Posterior vena cava (tissue), 2 donors: ENCODE results near the gene ACR. TPM values are rescaled to one million over a fixed set of nuclear protein-coding genes. Genes with fewer than 3 reads are reported as not detected.
A peak's percentile ranks its signal among the peaks of the same experiment; 100 is the strongest.

Experiments used
- DNase-seq: peaks from one replicate; pipeline ENCODE4 v3.0.0-alpha.2; 2020; ENCODE audit warnings: low spot score
- intact Hi-C, 2 donors: fragments of 100-400 bp; cut with DNase I; formaldehyde crosslinking; loops; one replicate each; pipeline versions ENCODE4 v1.14.1 to v1.14.2; 2022 to 2023
- total RNA-seq, 2 donors: library from RNA; stranded (reverse); fragmentation: NEBNext Ultra II Directional; extraction: Animal tissue kit (Norgen Biotek cat#: 25700); gene quantifications; one replicate each; pipeline ENCODE4 v1.2.1, GENCODE V29; 2021
- donor health status: DM: yes; HTN: yes; CAD: no.
- donor health status: DM: yes; HTN: yes; CAD: no.

ACR gene
- total RNA-seq, 2 donors from 2014 or later = 0.65 to 2.6 TPM

GRCh38 chr22:50701428-50702154, 36.4 kb upstream of the ACR start:
- intact Hi-C loops = no loop called here
- DNase-seq = peak; percentile 14

- DNase-seq = peak; percentile 68
- intact Hi-C loops = no loop called here
These were observed 35.7 kb upstream of the ACR start for GRCh38 chr22:50702261-50702671.

- DNase-seq = peak; percentile 70
These were observed 34.9 kb upstream of the ACR start for GRCh38 chr22:50702821-50703725.

GRCh38 chr22:50703726-50704509, 34.1 kb upstream of the ACR start:
- intact Hi-C loops = no loop called here
- peak; percentile 73 for DNase-seq

More at GRCh38 chr22:50702821-50703725, 34.9 kb upstream of the ACR start:
- intact Hi-C loops = no loop called here

GRCh38 chr22:50704510-50705218, 33.3 kb upstream of the ACR start:
- intact Hi-C loops = no loop called here

GRCh38 chr22:50705219-50705691, 32.7 kb upstream of the ACR start:
- intact Hi-C loops = no loop called here
- peak; percentile 79 for DNase-seq

More at GRCh38 chr22:50704510-50705218, 33.3 kb upstream of the ACR start:
- DNase-seq = peak; percentile 81

GRCh38 chr22:50705851-50706351, 32.1 kb upstream of the ACR start:
- peak; percentile 73 for DNase-seq
- intact Hi-C loops = no loop called here

GRCh38 chr22:50706481-50707125, 31.4 kb upstream of the ACR start:
- DNase-seq = peak; percentile 73
- intact Hi-C loops = no loop called here

- DNase-seq = no peak
- intact Hi-C loops = loop anchor here in 1 of 2 donors (2.0 kb wide), 1 partner anchor 40 kb away; no protein-coding TSS in a partner anchor
These were observed 29.5 kb upstream of the ACR start for GRCh38 chr22:50708474-50708873.

- intact Hi-C loops = loop anchor here in 1 of 2 donors (2.0 kb wide), 1 partner anchor 40 kb away; no protein-coding TSS in a partner anchor
- DNase-seq = peak; percentile 23
These were observed 29.0 kb upstream of the ACR start for GRCh38 chr22:50708996-50709395.

- DNase-seq = peak; percentile 60
- intact Hi-C loops = loop anchor here in 1 of 2 donors (1.0 kb wide), 1 partner anchor 16 kb away; no protein-coding TSS in a partner anchor
These were observed 27.8 kb upstream of the ACR start for GRCh38 chr22:50710221-50710620.

GRCh38 chr22:50710886-50711285, 27.1 kb upstream of the ACR start:
- peak; percentile 4 for DNase-seq
- intact Hi-C loops = loop anchor here in 1 of 2 donors (1.0 kb wide), 1 partner anchor 17 kb away; no protein-coding TSS in a partner anchor

GRCh38 chr22:50711446-50712340, 26.3 kb upstream of the ACR start:
- intact Hi-C loops = no loop called here
- peak; percentile 66 for DNase-seq

GRCh38 chr22:50712341-50713007, 25.5 kb upstream of the ACR start:
- peak; percentile 57 for DNase-seq
- intact Hi-C loops = no loop called here

- peak; percentile 67 for DNase-seq
These were observed 25.0 kb upstream of the ACR start for GRCh38 chr22:50713008-50713385.

GRCh38 chr22:50713571-50714056, 24.4 kb upstream of the ACR start:
- peak; percentile 38 for DNase-seq
- intact Hi-C loops = no loop called here

More at GRCh38 chr22:50713008-50713385, 25.0 kb upstream of the ACR start:
- intact Hi-C loops = no loop called here
